Measurements from ENCODE around the gene ULK1. TPM values are rescaled to one million over a fixed set of nuclear protein-coding genes. Genes with fewer than 3 reads are reported as not detected.

Gene ULK1
- total and polyA plus RNA-seq, 2 experiments from 2014 or later: 4.0 to 6.9 TPM

GRCh38 chr12:131918311-131919050, 24.1 kb downstream of the ULK1 start:
- H3K4me1 ChIP-seq (ENCODE audit: insufficient read depth): no peaks in the 10 kb centered on the region
- H4K20me1 ChIP-seq (ENCODE audit: insufficient read depth): no peaks in the 10 kb centered on the region
- H3F3A ChIP-seq (ENCODE audit: insufficient read depth): no peaks in the 10 kb centered on the region; the same call in 1 of the 2 replicates
- no peak overlapping the region for H3K4me2 ChIP-seq (ENCODE audit: unreplicated experiment)
- H3K79me2 ChIP-seq (ENCODE audit: insufficient read depth): no peaks in the 10 kb centered on the region
- H3K36me3 ChIP-seq (ENCODE audit: low read depth): peaks cover 6% of the 10 kb centered on the region; the same call in 1 of the 2 replicates
- H3K27me3 ChIP-seq (replicated peaks; ENCODE audit: insufficient read depth): no peaks in the 10 kb centered on the region
- TF ChIP-seq EZH2 (IDR thresholded peaks at IDR 0.05; ENCODE audit: insufficient read depth, poor library complexity, severe bottlenecking) (no peak), EZH2phosphoT487 (IDR thresholded peaks at IDR 0.05; ENCODE audit: insufficient read depth, low read depth) (no peak)
- no peak overlapping the region for H2AFZ ChIP-seq
- in situ Hi-C loops (cut with MboI): no loop called here
- H3K9ac ChIP-seq: no peak overlapping the region
- H3K9me2 ChIP-seq (ENCODE audit: insufficient read depth): no peaks in the 10 kb centered on the region
- WGBS, 2 experiments (ENCODE audit: low coverage in 1 of 2, low lambda C conversion rate in 2 of 2, missing lambda C conversion rate in 2 of 2): 85 to 88% methylated on average over 8 to 20 of the region's 20 CpGs
- no peak overlapping the region for H3K4me3 ChIP-seq
- DNase-seq: no peak
- no peaks in the 10 kb centered on the region for H3K9me3 ChIP-seq (ENCODE audit: low read depth)
- H3K27ac ChIP-seq: no peak overlapping the region

DNA sequence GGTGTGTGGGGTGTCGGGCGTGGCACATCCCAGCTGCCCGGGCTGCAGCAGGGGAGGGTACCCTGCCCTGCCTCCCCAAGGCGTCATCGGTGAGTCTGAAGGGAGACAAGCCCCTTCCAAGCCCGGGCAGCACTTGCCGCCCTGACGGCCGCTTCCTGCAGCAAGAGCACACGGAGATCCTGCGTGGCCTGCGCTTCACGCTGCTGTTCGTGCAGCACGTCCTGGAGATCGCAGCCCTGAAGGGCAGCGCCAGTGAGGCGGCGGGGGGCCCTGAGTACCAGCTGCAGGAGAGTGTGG, 24.6 kb downstream of the ULK1 start:
- Histone ChIP-seq H3K4me1 (ENCODE audit: insufficient read depth) (no peaks in the 10 kb centered on the region), H3K4me2 (ENCODE audit: unreplicated experiment) (no peak overlapping the region), H3K36me3 (ENCODE audit: low read depth) (peaks cover 6% of the 10 kb centered on the region; the same call in 1 of the 2 replicates), H3K9me3 (ENCODE audit: low read depth) (no peaks in the 10 kb centered on the region), H3K9me2 (ENCODE audit: insufficient read depth) (no peaks in the 10 kb centered on the region), H3K79me2 (ENCODE audit: insufficient read depth) (no peaks in the 10 kb centered on the region), H3K4me3 (no peak overlapping the region), H2AFZ (no peak overlapping the region), H3K9ac (no peak overlapping the region), H4K20me1 (ENCODE audit: insufficient read depth) (no peaks in the 10 kb centered on the region), H3K27ac (no peak overlapping the region), H3F3A (ENCODE audit: insufficient read depth) (no peaks in the 10 kb centered on the region; the same call in 1 of the 2 replicates), H3K27me3 (replicated peaks; ENCODE audit: insufficient read depth) (no peaks in the 10 kb centered on the region)
- in situ Hi-C loops (cut with MboI): no loop called here
- WGBS, 2 experiments (ENCODE audit: low coverage in 1 of 2, low lambda C conversion rate in 2 of 2, missing lambda C conversion rate in 2 of 2): 93 to 99% methylated on average over 13 to 19 of the region's 19 CpGs
- DNase-seq: no peak
- TF ChIP-seq EZH2phosphoT487 (IDR thresholded peaks at IDR 0.05; ENCODE audit: insufficient read depth, low read depth) (no peak), EZH2 (IDR thresholded peaks at IDR 0.05; ENCODE audit: insufficient read depth, poor library complexity, severe bottlenecking) (no peak)

DNA sequence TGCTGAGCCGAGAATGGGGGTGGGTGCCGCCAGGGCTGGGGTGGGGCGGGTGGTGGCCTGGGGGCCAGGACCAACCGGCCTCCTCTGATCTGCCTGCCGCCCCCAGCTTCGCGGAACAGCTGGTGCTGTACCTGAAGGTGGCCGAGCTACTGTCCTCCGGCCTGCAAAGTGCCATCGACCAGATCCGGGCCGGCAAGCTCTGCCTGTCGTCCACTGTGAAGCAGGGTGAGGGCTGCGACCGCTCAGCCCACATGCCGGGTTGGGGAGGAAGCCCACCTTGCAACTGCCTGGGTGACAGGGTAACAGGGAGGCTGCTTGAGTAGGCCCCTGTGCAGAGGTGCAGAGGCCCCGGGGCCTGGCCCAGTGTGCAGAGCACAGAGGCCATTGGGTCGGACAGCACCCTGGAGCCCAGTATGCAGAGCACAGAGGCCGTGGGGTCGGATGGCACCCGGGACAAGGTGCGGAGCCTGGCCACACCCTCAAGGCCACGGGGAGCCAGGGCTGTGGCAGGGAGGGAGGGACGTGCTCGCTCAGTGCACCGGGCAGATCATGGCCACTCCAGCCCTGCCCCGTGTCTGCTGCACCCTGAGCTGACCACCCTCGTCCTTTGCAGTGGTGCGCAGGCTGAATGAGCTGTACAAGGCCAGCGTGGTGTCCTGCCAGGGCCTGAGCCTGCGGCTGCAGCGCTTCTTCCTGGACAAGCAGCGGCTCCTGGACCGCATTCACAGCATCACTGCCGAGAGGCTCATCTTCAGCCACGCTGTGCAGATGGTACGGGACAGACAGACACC, 25.1 kb downstream of the ULK1 start:
- Histone ChIP-seq H3K36me3 (ENCODE audit: low read depth) (peaks cover 6% of the 10 kb centered on the region; the same call in 1 of the 2 replicates), H3K9ac (no peak overlapping the region), H4K20me1 (ENCODE audit: insufficient read depth) (no peaks in the 10 kb centered on the region), H3K4me1 (ENCODE audit: insufficient read depth) (no peaks in the 10 kb centered on the region), H3K79me2 (ENCODE audit: insufficient read depth) (no peaks in the 10 kb centered on the region), H3K27me3 (replicated peaks; ENCODE audit: insufficient read depth) (no peaks in the 10 kb centered on the region), H3K27ac (no peak overlapping the region), H3K4me2 (ENCODE audit: unreplicated experiment) (no peak overlapping the region), H3K9me2 (ENCODE audit: insufficient read depth) (no peaks in the 10 kb centered on the region), H3F3A (ENCODE audit: insufficient read depth) (no peaks in the 10 kb centered on the region; the same call in 1 of the 2 replicates), H3K4me3 (no peak overlapping the region), H2AFZ (no peak overlapping the region), H3K9me3 (ENCODE audit: low read depth) (no peaks in the 10 kb centered on the region)
- DNase-seq: no peak
- in situ Hi-C loops (cut with MboI): no loop called here
- TF ChIP-seq EZH2phosphoT487 (IDR thresholded peaks at IDR 0.05; ENCODE audit: insufficient read depth, low read depth): no peak
- TF ChIP-seq EZH2 (IDR thresholded peaks at IDR 0.05; ENCODE audit: insufficient read depth, poor library complexity, severe bottlenecking): no peak
- WGBS, 2 experiments (ENCODE audit: low coverage in 1 of 2, low lambda C conversion rate in 2 of 2, missing lambda C conversion rate in 2 of 2): 89 to 90% methylated on average over 28 to 37 of the region's 37 CpGs

GRCh38 chr12:131920157-131920508, 25.7 kb downstream of the ULK1 start:
- no peak overlapping the region for H3K9ac ChIP-seq
- no peaks in the 10 kb centered on the region; the same call in 1 of the 2 replicates for H3F3A ChIP-seq (ENCODE audit: insufficient read depth)
- H3K4me3 ChIP-seq: no peak overlapping the region
- H4K20me1 ChIP-seq (ENCODE audit: insufficient read depth): no peaks in the 10 kb centered on the region
- no peak for DNase-seq
- H3K27ac ChIP-seq: no peak overlapping the region
- H3K9me3 ChIP-seq (ENCODE audit: low read depth): no peaks in the 10 kb centered on the region
- H3K27me3 ChIP-seq (replicated peaks; ENCODE audit: insufficient read depth): no peaks in the 10 kb centered on the region
- peaks cover 6% of the 10 kb centered on the region; the same call in 1 of the 2 replicates for H3K36me3 ChIP-seq (ENCODE audit: low read depth)
- 98% methylated on average over 14 of the region's 14 CpGs for WGBS, 2 experiments (ENCODE audit: low coverage in 1 of 2, low lambda C conversion rate in 2 of 2, missing lambda C conversion rate in 2 of 2)
- no peaks in the 10 kb centered on the region for H3K4me1 ChIP-seq (ENCODE audit: insufficient read depth)
- H3K9me2 ChIP-seq (ENCODE audit: insufficient read depth): no peaks in the 10 kb centered on the region
- no peak overlapping the region for H3K4me2 ChIP-seq (ENCODE audit: unreplicated experiment)
- in situ Hi-C loops (cut with MboI): no loop called here
- no peaks in the 10 kb centered on the region for H3K79me2 ChIP-seq (ENCODE audit: insufficient read depth)
- TF ChIP-seq EZH2 (IDR thresholded peaks at IDR 0.05; ENCODE audit: insufficient read depth, poor library complexity, severe bottlenecking) (no peak), EZH2phosphoT487 (IDR thresholded peaks at IDR 0.05; ENCODE audit: insufficient read depth, low read depth) (no peak)
- no peak overlapping the region for H2AFZ ChIP-seq

Data from GM23248 (cell line).